ENCODE results near the gene ESD. TPM values are rescaled to one million over a fixed set of nuclear protein-coding genes. Genes with fewer than 3 reads are reported as not detected.
A peak's percentile ranks its signal among the peaks of the same experiment; 100 is the strongest.

ESD gene
- total RNA-seq: 100 to 1,000 TPM in 1 of 6 donors, 10 to 100 TPM in 5; 29.3 to 103 (median 82.1) TPM

GRCh38 chr13:46796515-46797474, at the start of gene ESD:
ESD (minus strand) TSS chr13:46797161; CDS start chr13:46791413, 5,748 bp downstream.
- H3K27ac ChIP-seq: peak within 1 kb of the TSS; percentile 91 to 96 (median 95)
- WGBS, 2 donors: 1 to 2% methylated on average over 39 to 76 of the region's 77 CpGs
- TF ChIP-seq POLR2AphosphoS5 (IDR thresholded peaks at IDR 0.05) (peak; percentile 58 to 89), EP300 (IDR thresholded peaks at IDR 0.05) (no peak), POLR2A (IDR thresholded peaks at IDR 0.05) (peak in 3 of 4 donors; percentile 57 to 82 (median 80)), CTCF (IDR thresholded peaks at IDR 0.05) (peak in 1 of 6 experiments; percentile 18)
- peaks cover 21 to 42% (median 31%) of the 10 kb centered on the region in 4 donors for H3K4me1 ChIP-seq
- peak; percentile 99 to 100 for ATAC-seq (ENCODE audit: low FRiP score in 2 of 2)
- DNase-seq: peak; percentile 93 to 96
- peaks cover 0 to under 1% (median 0%) of the 10 kb centered on the region in 4 donors for H3K36me3 ChIP-seq
- H3K27me3 ChIP-seq: no peaks in the 10 kb centered on the region
- peak within 1 kb of the TSS; percentile 66 to 93 (median 80) for H3K4me3 ChIP-seq
- no peaks in the 10 kb centered on the region for H3K9me3 ChIP-seq

- H3K27me3 ChIP-seq: no peaks in the 10 kb centered on the region
- no peak for DNase-seq
- no peak overlapping the region for H3K4me3 ChIP-seq
- no peaks in the 10 kb centered on the region for H3K4me1 ChIP-seq
- WGBS, 2 donors: 74 to 95% methylated on average over 2 of the region's 2 CpGs
- H3K9me3 ChIP-seq: no peaks in the 10 kb centered on the region
- no peaks in the 10 kb centered on the region for H3K36me3 ChIP-seq
- no peak for TF ChIP-seq EP300 (IDR thresholded peaks at IDR 0.05)
- TF ChIP-seq POLR2A (IDR thresholded peaks at IDR 0.05): no peak
- no peak for TF ChIP-seq POLR2AphosphoS5 (IDR thresholded peaks at IDR 0.05)
- no peak for TF ChIP-seq CTCF (IDR thresholded peaks at IDR 0.05)
- no peak for ATAC-seq (ENCODE audit: low FRiP score in 2 of 2)
- no peak overlapping the region for H3K27ac ChIP-seq
Measured at GRCh38 chr13:46846726-46847125, 49.8 kb upstream of the ESD start.

- Histone ChIP-seq H3K4me1 (no peaks in the 10 kb centered on the region), H3K27ac (no peak overlapping the region), H3K27me3 (no peaks in the 10 kb centered on the region), H3K4me3 (no peak overlapping the region), H3K36me3 (no peaks in the 10 kb centered on the region), H3K9me3 (no peaks in the 10 kb centered on the region)
- no peak for DNase-seq
- no peak for ATAC-seq (ENCODE audit: low FRiP score in 2 of 2)
- TF ChIP-seq POLR2A (IDR thresholded peaks at IDR 0.05) (no peak), EP300 (IDR thresholded peaks at IDR 0.05) (no peak), POLR2AphosphoS5 (IDR thresholded peaks at IDR 0.05) (no peak)
- 80 to 85% methylated on average over 2 of the region's 2 CpGs for WGBS, 2 donors
Measured at GRCh38 chr13:46845146-46845545, 48.2 kb upstream of the ESD start.

- Histone ChIP-seq H3K36me3 (no peaks in the 10 kb centered on the region), H3K4me1 (no peaks in the 10 kb centered on the region), H3K27me3 (no peaks in the 10 kb centered on the region), H3K9me3 (no peaks in the 10 kb centered on the region), H3K4me3 (no peak overlapping the region), H3K27ac (no peak overlapping the region)
- 61 to 69% methylated on average over 4 of the region's 4 CpGs for WGBS, 2 donors
- DNase-seq (no peak), ATAC-seq (ENCODE audit: low FRiP score in 2 of 2) (no peak)
- TF ChIP-seq EP300 (IDR thresholded peaks at IDR 0.05) (no peak), POLR2AphosphoS5 (IDR thresholded peaks at IDR 0.05) (no peak)
Measured at GRCh38 chr13:46844431-46844830, 47.5 kb upstream of the ESD start.

- ATAC-seq (ENCODE audit: low FRiP score in 2 of 2) (no peak), DNase-seq (no peak)
- no peaks in the 10 kb centered on the region for H3K27me3 ChIP-seq
- 26 to 45% methylated on average over 1 of the region's 1 CpG for WGBS, 2 donors
- H3K4me3 ChIP-seq: no peak overlapping the region
- H3K4me1 ChIP-seq: no peaks in the 10 kb centered on the region
- TF ChIP-seq EP300 (IDR thresholded peaks at IDR 0.05) (no peak), POLR2A (IDR thresholded peaks at IDR 0.05) (no peak), POLR2AphosphoS5 (IDR thresholded peaks at IDR 0.05) (no peak), CTCF (IDR thresholded peaks at IDR 0.05) (no peak)
- H3K36me3 ChIP-seq: no peaks in the 10 kb centered on the region
- H3K9me3 ChIP-seq: no peaks in the 10 kb centered on the region
- no peak overlapping the region for H3K27ac ChIP-seq
Measured at GRCh38 chr13:46839399-46839798, 42.4 kb upstream of the ESD start.
